ENCODE measurements around the gene TNNC1. TPM values are rescaled to one million over a fixed set of nuclear protein-coding genes. Genes with fewer than 3 reads are reported as not detected.

TNNC1 gene
- total RNA-seq, 1 experiment from 2014 or later = 40.5 TPM

DNA sequence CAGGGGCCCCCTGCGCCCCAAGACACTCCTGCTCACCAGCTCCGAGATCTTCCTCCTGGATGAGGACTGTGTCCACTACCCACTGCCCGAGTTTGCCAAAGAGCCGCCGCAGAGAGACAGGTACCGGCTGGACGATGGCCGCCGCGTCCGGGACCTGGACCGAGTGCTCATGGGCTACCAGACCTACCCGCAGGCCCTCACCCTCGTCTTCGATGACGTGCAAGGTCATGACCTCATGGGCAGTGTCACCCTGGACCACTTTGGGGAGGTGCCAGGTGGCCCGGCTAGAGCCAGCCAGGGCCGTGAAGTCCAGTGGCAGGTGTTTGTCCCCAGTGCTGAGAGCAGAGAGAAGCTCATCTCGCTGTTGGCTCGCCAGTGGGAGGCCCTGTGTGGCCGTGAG is 38.2 kb upstream of the TNNC1 start:
- peaks cover 22% of the 10 kb centered on the region for H3K36me3 Mint-ChIP-seq (ENCODE audit: insufficient read depth, unreplicated experiment)
- ChIA-PET CTCF (no interaction called here), POLR2A (no interaction called here)
- no peak for DNase-seq
- no peak overlapping the region for H3K27ac Mint-ChIP-seq (ENCODE audit: unreplicated experiment)
- Histone ChIP-seq H3K36me3 (ENCODE audit: control insufficient read depth, insufficient read depth, low read length) (0 out of 2 replicates have a peak, but pooled peaks cover 1% of the 10 kb centered on the region), H3K4me1 (no peaks in the 10 kb centered on the region), H3K27me3 (replicated peaks; ENCODE audit: control insufficient read depth, insufficient read depth, low read length) (no peaks in the 10 kb centered on the region), H3K9me3 (no peaks in the 10 kb centered on the region), H3K4me3 (ENCODE audit: low read depth, low read length) (no peak overlapping the region)
- no TSS peak for BruUV-seq (replicated peaks)
- H3K9me3 Mint-ChIP-seq (ENCODE audit: unreplicated experiment) = no peaks in the 10 kb centered on the region
- no peaks in the 10 kb centered on the region for H3K4me1 Mint-ChIP-seq (ENCODE audit: low read depth, unreplicated experiment)
- no peak overlapping the region for H3K4me3 Mint-ChIP-seq (ENCODE audit: unreplicated experiment)
- H3K27me3 Mint-ChIP-seq (ENCODE audit: insufficient read depth, unreplicated experiment) = no peaks in the 10 kb centered on the region
- intact Hi-C loops (cut with micrococcal nuclease; ENCODE audit: unreplicated experiment) = no loop called here
- TF ChIP-seq, protein P1, sequence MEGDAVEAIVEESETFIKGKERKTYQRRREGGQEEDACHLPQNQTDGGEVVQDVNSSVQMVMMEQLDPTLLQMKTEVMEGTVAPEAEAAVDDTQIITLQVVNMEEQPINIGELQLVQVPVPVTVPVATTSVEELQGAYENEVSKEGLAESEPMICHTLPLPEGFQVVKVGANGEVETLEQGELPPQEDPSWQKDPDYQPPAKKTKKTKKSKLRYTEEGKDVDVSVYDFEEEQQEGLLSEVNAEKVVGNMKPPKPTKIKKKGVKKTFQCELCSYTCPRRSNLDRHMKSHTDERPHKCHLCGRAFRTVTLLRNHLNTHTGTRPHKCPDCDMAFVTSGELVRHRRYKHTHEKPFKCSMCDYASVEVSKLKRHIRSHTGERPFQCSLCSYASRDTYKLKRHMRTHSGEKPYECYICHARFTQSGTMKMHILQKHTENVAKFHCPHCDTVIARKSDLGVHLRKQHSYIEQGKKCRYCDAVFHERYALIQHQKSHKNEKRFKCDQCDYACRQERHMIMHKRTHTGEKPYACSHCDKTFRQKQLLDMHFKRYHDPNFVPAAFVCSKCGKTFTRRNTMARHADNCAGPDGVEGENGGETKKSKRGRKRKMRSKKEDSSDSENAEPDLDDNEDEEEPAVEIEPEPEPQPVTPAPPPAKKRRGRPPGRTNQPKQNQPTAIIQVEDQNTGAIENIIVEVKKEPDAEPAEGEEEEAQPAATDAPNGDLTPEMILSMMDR (IDR thresholded peaks at IDR 0.05; ENCODE audit: insufficient read depth in 1 of 2, low read depth in 1 of 2, low read length in 1 of 2, severe bottlenecking in 1 of 2, unreplicated experiment in 1 of 2) = no peak

DNA sequence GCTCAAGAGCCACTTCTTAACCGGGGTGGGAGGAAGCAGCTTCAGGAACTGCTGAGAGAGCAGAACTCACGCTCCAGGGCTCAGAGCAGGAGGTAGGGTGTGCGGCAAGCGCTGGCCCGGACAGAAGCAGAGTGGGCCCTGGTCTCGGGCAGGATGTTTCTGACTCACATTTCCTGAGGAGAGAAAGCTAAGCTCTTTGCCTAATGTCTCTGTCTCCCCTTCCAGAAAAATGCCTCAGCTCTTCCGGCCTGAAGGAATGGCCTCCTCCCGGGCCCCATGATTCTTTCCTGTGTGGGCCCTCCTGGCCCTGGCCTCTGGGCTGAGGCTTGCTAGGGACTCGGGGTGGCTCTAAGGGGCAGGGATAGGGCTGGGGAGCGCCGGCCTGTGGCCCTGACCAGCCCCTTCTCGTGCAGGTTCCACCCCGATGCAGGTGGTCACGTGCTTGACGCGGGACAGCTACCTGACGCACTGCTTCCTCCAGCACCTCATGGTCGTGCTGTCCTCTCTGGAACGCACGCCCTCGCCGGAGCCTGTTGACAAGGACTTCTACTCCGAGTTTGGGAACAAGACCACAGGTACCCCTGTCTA is 37.2 kb upstream of the TNNC1 start:
- H3K9me3 Mint-ChIP-seq (ENCODE audit: unreplicated experiment) = no peaks in the 10 kb centered on the region

DNA sequence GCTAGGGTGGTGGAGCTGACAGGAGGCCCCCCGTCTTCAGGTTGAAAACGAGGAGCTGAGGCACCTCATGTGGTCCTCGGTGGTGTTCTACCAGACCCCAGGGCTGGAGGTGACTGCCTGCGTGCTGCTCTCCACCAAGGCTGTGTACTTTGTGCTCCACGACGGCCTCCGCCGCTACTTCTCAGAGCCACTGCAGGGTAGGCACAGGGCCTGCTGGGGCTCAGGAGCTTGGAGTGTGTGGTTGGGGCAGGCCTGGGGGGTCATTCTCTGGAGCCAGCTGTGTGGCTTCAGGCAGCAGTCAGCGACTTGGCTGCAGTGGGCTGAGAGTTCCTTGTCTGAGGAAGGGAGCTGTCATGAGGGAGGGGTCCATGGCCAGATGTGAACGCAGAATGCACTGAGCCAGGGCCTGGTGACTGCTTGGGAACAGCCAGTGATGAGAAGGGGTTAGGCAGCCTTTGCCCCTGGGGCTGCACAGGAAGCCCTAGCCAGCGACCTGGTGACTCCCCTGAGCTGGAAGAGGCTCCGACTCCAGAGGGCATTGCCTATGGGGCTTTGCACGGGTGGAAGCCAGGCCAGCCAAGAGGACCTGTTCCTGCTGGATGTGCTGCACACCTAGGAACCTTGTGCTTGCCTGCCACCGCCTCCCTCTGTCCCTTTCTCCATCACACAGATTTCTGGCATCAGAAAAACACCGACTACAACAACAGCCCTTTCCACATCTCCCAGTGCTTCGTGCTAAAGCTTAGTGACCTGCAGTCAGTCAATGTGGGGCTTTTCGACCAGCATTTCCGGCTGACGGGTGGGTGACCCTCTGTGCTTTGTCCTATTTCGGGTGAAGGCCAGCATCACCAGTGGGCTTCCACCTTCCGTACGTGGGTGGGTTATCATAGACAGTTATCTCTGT is 36.4 kb upstream of the TNNC1 start:
- Mint-ChIP-seq H3K36me3 (ENCODE audit: insufficient read depth, unreplicated experiment) (peaks cover 22% of the 10 kb centered on the region), H3K27ac (ENCODE audit: unreplicated experiment) (no peak overlapping the region), H3K9me3 (ENCODE audit: unreplicated experiment) (no peaks in the 10 kb centered on the region), H3K4me3 (ENCODE audit: unreplicated experiment) (no peak overlapping the region), H3K4me1 (ENCODE audit: low read depth, unreplicated experiment) (no peaks in the 10 kb centered on the region), H3K27me3 (ENCODE audit: insufficient read depth, unreplicated experiment) (no peaks in the 10 kb centered on the region)
- no peak overlapping the region for H3K4me3 ChIP-seq (ENCODE audit: low read depth, low read length)
- TF ChIP-seq, protein P1 (IDR thresholded peaks at IDR 0.05; ENCODE audit: insufficient read depth in 1 of 2, low read depth in 1 of 2, low read length in 1 of 2, severe bottlenecking in 1 of 2, unreplicated experiment in 1 of 2) = no peak
- H3K27me3 ChIP-seq (replicated peaks; ENCODE audit: control insufficient read depth, insufficient read depth, low read length) = no peaks in the 10 kb centered on the region
- POLR2A ChIA-PET = no interaction called here
- no peaks in the 10 kb centered on the region for H3K9me3 ChIP-seq
- H3K4me1 ChIP-seq = no peaks in the 10 kb centered on the region
- 0 out of 2 replicates have a peak, but pooled peaks cover 1% of the 10 kb centered on the region for H3K36me3 ChIP-seq (ENCODE audit: control insufficient read depth, insufficient read depth, low read length)
- intact Hi-C loops (cut with micrococcal nuclease; ENCODE audit: unreplicated experiment) = no loop called here
- no peak for DNase-seq
- CTCF ChIA-PET = interaction anchor here (0.9 kb wide), 1 partner anchor 33 kb away, joined by 3 read pairs; no protein-coding TSS in a partner anchor
- BruUV-seq (replicated peaks) = no TSS peak

More for the DNA sequence above, 37.2 kb upstream of the TNNC1 start:
- H3K9me3 ChIP-seq = no peaks in the 10 kb centered on the region
- DNase-seq = no peak
- TF ChIP-seq, protein P1 (IDR thresholded peaks at IDR 0.05; ENCODE audit: insufficient read depth in 1 of 2, low read depth in 1 of 2, low read length in 1 of 2, severe bottlenecking in 1 of 2, unreplicated experiment in 1 of 2) = no peak
- CTCF ChIA-PET = interaction anchor here (0.9 kb wide), 1 partner anchor 34 kb away, joined by 3 read pairs; no protein-coding TSS in a partner anchor
- H3K27me3 ChIP-seq (replicated peaks; ENCODE audit: control insufficient read depth, insufficient read depth, low read length) = no peaks in the 10 kb centered on the region
- H3K4me1 Mint-ChIP-seq (ENCODE audit: low read depth, unreplicated experiment) = no peaks in the 10 kb centered on the region
- no peak overlapping the region for H3K4me3 Mint-ChIP-seq (ENCODE audit: unreplicated experiment)
- H3K4me1 ChIP-seq = no peaks in the 10 kb centered on the region
- no TSS peak for BruUV-seq (replicated peaks)
- intact Hi-C loops (cut with micrococcal nuclease; ENCODE audit: unreplicated experiment) = no loop called here
- POLR2A ChIA-PET = no interaction called here
- no peak overlapping the region for H3K4me3 ChIP-seq (ENCODE audit: low read depth, low read length)
- H3K36me3 ChIP-seq (ENCODE audit: control insufficient read depth, insufficient read depth, low read length) = 0 out of 2 replicates have a peak, but pooled peaks cover 1% of the 10 kb centered on the region
- H3K27ac Mint-ChIP-seq (ENCODE audit: unreplicated experiment) = no peak overlapping the region
- H3K27me3 Mint-ChIP-seq (ENCODE audit: insufficient read depth, unreplicated experiment) = no peaks in the 10 kb centered on the region
- H3K36me3 Mint-ChIP-seq (ENCODE audit: insufficient read depth, unreplicated experiment) = peaks cover 22% of the 10 kb centered on the region
